Memory B cell (primary cell): ENCODE results near the gene CBLC.

Experiments
- ATAC-seq: fragments of 150-1000 bp; cut with Tn5 transposase; 2 replicates; pipeline ENCODE4 v1.10.0; 2021; ENCODE audit warnings: low read depth, mild to moderate bottlenecking, moderate library complexity
- DNase-seq, 2 donors: peaks; one replicate each; pipeline ENCODE4 v3.0.0; 2022; ENCODE audit warnings: low spot score in 2 of 2
- H3K27ac Mint-ChIP-seq: one replicate; pipeline ENCODE4 v1.8.0; 2022; ENCODE audit warnings: mild to moderate bottlenecking, moderate library complexity, mixed read lengths
- H3K27me3 Mint-ChIP-seq: one replicate; pipeline ENCODE4 v1.8.0; 2022; ENCODE audit warnings: mixed read lengths
- H3K36me3 Mint-ChIP-seq: one replicate; pipeline ENCODE4 v1.8.0; 2022; ENCODE audit warnings: mild to moderate bottlenecking, mixed read lengths
- H3K4me1 Mint-ChIP-seq: one replicate; pipeline ENCODE4 v1.8.0; 2022; ENCODE audit warnings: mixed read lengths
- H3K4me3 Mint-ChIP-seq: one replicate; pipeline ENCODE4 v1.8.0; 2022; ENCODE audit warnings: mild to moderate bottlenecking, moderate library complexity, mixed read lengths
- H3K9me3 Mint-ChIP-seq: one replicate; pipeline ENCODE4 v1.8.0; 2022; ENCODE audit warnings: mixed read lengths

The CBLC gene, protein sequence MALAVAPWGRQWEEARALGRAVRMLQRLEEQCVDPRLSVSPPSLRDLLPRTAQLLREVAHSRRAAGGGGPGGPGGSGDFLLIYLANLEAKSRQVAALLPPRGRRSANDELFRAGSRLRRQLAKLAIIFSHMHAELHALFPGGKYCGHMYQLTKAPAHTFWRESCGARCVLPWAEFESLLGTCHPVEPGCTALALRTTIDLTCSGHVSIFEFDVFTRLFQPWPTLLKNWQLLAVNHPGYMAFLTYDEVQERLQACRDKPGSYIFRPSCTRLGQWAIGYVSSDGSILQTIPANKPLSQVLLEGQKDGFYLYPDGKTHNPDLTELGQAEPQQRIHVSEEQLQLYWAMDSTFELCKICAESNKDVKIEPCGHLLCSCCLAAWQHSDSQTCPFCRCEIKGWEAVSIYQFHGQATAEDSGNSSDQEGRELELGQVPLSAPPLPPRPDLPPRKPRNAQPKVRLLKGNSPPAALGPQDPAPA

DNA sequence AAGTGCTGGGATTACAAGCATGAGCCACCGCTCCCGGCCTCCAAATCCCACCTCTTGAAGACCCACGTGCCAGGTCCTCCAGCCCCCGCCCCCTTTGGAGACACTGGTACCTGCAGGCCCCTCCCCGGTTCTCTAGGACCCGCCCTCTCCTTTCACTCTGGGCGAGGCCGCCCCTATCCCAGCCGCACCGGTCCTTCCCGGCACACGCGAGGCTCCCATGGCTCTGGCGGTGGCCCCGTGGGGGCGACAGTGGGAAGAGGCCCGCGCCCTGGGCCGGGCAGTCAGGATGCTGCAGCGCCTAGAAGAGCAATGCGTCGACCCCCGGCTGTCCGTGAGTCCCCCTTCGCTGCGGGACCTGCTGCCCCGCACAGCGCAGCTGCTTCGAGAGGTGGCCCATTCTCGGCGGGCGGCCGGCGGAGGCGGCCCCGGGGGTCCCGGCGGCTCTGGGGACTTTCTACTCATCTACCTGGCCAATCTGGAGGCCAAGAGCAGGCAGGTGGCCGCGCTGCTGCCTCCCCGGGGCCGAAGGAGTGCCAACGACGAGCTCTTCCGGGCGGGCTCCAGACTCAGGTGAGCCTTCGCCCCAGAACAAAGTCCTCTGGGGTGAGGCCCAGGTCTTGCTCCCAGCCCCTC lies at the start of gene CBLC:
CBLC (plus strand) TSS at position 176 of the 633 bp plus-strand sequence; CDS start at position 218, 42 bp downstream.
- Mint-ChIP-seq H3K4me1 (no peaks in the 10 kb centered on the region), H3K9me3 (no peaks in the 10 kb centered on the region), H3K36me3 (no peaks in the 10 kb centered on the region), H3K27ac (no peak within 1 kb of the TSS), H3K4me3 (no peak within 1 kb of the TSS), H3K27me3 (peaks cover 9% of the 10 kb centered on the region)
- DNase-seq (no peak), ATAC-seq (no peak)

DNA sequence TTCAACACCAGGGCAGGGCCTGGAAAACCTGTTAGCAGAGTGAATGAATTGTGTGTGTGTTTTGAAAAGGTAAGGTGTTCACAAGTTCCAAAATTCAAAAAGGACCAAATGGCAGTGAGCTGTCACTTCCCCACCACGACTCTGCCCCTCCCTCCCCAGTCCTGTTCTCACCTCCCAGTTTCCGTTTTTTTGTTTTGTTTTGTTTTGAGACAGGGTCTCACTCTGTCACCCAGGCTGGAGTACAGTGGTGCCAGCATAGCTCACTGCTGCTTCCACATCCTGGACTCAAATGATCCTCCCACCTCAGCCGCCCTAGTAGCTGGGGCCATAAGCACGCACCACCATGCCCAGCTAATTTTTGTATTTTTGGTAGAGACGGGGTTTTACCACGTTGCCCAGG lies 49.5 kb upstream of the CBLC start:
- ATAC-seq (no peak), DNase-seq (no peak)
- no peaks in the 10 kb centered on the region for H3K9me3 Mint-ChIP-seq
- no peak overlapping the region for H3K4me3 Mint-ChIP-seq
- H3K4me1 Mint-ChIP-seq = peaks cover 20% of the 10 kb centered on the region
- no peaks in the 10 kb centered on the region for H3K36me3 Mint-ChIP-seq
- H3K27ac Mint-ChIP-seq = no peak overlapping the region
- peaks cover 6% of the 10 kb centered on the region for H3K27me3 Mint-ChIP-seq

DNA sequence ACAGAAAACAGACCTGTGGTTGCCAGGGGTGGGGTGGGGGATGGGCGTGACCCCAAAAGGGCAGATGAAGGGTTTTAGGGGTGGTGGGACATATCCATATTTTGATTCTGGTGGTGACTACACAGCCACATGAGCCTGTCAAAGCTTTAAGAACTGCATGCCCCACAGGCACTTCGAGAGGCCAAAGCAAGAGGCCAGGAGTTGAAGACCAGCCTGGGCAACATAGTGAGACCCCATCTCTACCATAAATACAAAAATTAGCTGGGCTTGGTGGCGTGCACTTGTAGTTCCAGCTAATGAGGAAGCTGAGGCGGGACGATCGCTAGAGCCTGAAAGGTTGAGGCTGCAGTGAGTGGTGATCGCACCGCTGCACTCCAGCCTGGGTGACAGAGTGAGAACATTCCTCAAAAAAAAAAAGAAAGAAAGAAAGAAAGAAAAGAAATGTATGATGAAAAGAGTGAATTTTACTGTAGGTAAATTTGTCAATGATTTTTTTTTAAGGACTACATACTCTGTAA lies 48.1 kb upstream of the CBLC start:
- H3K9me3 Mint-ChIP-seq = no peaks in the 10 kb centered on the region
- H3K27ac Mint-ChIP-seq = no peak overlapping the region

DNA sequence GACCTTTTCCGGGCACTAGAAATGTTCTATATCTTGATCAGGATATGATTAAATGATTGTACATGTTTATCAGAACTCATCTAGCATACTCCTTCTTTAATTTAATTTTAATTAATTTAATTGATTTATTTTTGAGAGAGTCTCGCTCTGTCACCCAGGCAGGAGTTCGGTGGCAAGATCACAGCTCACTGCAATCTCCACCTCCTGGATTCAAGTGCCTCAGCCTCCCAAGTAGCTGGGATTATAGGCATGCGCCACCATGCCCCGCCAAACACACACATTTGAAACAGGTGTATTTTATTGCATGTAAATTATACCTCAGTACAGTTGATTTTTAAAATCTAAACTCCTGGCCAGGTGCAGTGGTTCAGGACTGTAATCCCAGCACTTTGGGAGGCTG lies 46.6 kb upstream of the CBLC start:
- H3K27me3 Mint-ChIP-seq = peaks cover 15% of the 10 kb centered on the region
- DNase-seq (no peak), ATAC-seq (no peak)
- H3K4me1 Mint-ChIP-seq = peaks cover 12% of the 10 kb centered on the region
- H3K27ac Mint-ChIP-seq = no peak overlapping the region
- H3K4me3 Mint-ChIP-seq = no peak overlapping the region
- H3K9me3 Mint-ChIP-seq = no peaks in the 10 kb centered on the region
- no peaks in the 10 kb centered on the region for H3K36me3 Mint-ChIP-seq

More for the DNA sequence above, 48.1 kb upstream of the CBLC start:
- no peaks in the 10 kb centered on the region for H3K36me3 Mint-ChIP-seq
- no peak overlapping the region for H3K4me3 Mint-ChIP-seq
- DNase-seq (no peak), ATAC-seq (peak; percentile 83)
- H3K4me1 Mint-ChIP-seq = peaks cover 11% of the 10 kb centered on the region
- peaks cover 10% of the 10 kb centered on the region for H3K27me3 Mint-ChIP-seq

DNA sequence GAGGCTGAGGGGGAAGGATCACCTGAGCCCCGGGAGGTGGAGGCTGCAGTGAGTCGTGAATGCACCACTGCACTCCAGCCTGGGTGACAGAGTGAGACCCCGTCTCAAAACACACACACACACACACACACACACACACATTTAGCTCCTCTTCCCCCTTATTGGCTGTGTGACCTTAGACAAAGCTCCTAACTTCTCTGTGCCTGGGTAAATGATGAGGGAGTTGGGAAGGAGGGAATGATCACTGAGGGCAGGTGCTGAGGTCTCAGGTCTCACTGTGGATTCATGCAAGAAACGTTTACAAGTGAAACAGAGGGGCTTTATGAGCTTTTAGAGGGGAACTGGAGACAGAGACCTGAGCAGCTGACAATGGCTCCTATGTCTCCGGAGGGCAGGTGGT lies 46.1 kb upstream of the CBLC start:
- no peak for ATAC-seq

DNA sequence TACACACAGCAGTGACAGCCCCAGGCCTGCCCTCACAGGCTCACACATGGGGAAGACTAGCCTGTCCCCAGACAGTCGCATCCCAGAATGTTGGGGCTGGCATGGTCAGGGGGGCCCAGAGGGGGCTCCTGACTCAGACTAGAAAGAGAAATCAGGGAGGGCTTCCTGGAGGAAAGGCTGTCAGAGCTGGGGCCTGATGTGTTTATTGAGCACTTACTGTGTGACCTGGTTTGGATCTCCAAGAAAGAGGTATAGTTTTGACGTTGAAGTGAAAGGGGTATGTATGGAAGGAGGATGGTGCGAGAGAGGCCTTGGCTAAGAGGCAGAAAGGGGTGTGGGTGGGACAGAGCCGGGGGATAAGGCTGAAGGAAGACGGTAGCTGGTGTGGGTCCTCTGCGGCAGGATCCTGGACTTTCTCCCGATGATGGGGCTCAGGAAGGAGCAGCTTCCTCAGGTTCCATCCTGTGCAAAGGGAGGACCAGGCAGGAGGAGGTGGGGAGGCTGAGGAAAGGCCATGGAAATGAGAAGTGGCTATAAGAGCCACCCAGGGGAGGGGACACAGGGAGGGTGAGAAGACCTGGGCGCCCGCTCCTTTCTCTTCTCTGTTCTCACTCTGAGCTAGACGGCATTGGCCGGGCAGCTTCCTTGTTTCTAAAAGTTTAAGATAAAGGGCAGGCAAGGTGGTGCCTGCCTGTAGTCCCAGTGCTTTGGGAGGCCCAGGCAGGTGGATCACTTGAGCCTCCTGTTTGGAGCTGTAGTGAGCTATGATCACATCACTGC lies 45.3 kb upstream of the CBLC start:
- no peak for DNase-seq
- Mint-ChIP-seq H3K4me1 (peaks cover 16% of the 10 kb centered on the region), H3K36me3 (no peaks in the 10 kb centered on the region), H3K27me3 (peaks cover 15% of the 10 kb centered on the region), H3K27ac (no peak overlapping the region), H3K9me3 (no peaks in the 10 kb centered on the region), H3K4me3 (no peak overlapping the region)
- no peak for ATAC-seq

More for the DNA sequence above, 46.1 kb upstream of the CBLC start:
- H3K9me3 Mint-ChIP-seq = no peaks in the 10 kb centered on the region
- no peak overlapping the region for H3K4me3 Mint-ChIP-seq
- H3K4me1 Mint-ChIP-seq = peaks cover 12% of the 10 kb centered on the region
- no peak for DNase-seq
- H3K27me3 Mint-ChIP-seq = peaks cover 15% of the 10 kb centered on the region
- H3K27ac Mint-ChIP-seq = no peak overlapping the region
- no peaks in the 10 kb centered on the region for H3K36me3 Mint-ChIP-seq

DNA sequence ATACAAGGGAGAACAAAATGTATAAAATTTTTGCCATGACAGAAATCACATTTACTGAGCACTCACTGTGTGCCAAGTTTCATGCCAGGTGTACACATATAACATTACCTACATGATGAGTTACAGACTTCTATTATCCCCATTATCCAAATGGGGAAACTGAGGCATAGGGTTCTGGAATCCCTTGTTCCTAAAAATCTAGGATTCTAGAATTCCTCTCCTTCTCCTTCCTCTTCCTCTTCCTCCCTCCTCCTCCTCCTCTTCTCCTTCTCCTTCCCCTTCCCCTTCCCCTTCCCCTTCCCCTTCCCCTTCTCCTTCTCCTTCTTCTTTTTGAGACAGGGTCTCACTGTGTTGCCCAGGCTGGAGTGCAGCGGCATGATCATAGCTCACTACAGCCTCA lies 43.3 kb upstream of the CBLC start:
- Mint-ChIP-seq H3K27me3 (peaks cover 17% of the 10 kb centered on the region), H3K27ac (no peak overlapping the region), H3K4me3 (no peak overlapping the region), H3K4me1 (peaks cover 11% of the 10 kb centered on the region), H3K9me3 (no peaks in the 10 kb centered on the region), H3K36me3 (no peaks in the 10 kb centered on the region)
- no peak for DNase-seq
- no peak for ATAC-seq

DNA sequence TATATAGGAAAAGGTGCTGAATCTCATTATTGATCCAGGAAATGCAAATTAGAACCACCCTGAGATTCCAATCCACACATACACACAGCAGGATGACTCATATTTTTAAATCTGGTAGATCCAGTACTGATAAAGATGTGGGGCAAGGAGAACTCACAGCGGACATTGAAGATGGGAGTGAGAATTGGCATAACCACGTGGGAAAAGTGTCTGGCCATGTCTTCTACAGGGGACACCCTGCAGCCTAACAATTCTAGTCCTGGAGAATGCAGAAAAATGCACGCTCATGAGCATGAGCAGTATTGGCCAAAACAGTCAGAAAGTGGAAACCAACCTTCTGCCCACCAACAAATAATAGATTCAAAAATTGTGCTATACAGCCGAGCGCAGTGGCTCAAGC lies 42.7 kb upstream of the CBLC start:
- Mint-ChIP-seq H3K4me1 (peaks cover 8% of the 10 kb centered on the region), H3K27me3 (peaks cover 16% of the 10 kb centered on the region), H3K9me3 (no peaks in the 10 kb centered on the region), H3K36me3 (no peaks in the 10 kb centered on the region), H3K27ac (no peak overlapping the region), H3K4me3 (no peak overlapping the region)
- DNase-seq (no peak), ATAC-seq (no peak)

DNA sequence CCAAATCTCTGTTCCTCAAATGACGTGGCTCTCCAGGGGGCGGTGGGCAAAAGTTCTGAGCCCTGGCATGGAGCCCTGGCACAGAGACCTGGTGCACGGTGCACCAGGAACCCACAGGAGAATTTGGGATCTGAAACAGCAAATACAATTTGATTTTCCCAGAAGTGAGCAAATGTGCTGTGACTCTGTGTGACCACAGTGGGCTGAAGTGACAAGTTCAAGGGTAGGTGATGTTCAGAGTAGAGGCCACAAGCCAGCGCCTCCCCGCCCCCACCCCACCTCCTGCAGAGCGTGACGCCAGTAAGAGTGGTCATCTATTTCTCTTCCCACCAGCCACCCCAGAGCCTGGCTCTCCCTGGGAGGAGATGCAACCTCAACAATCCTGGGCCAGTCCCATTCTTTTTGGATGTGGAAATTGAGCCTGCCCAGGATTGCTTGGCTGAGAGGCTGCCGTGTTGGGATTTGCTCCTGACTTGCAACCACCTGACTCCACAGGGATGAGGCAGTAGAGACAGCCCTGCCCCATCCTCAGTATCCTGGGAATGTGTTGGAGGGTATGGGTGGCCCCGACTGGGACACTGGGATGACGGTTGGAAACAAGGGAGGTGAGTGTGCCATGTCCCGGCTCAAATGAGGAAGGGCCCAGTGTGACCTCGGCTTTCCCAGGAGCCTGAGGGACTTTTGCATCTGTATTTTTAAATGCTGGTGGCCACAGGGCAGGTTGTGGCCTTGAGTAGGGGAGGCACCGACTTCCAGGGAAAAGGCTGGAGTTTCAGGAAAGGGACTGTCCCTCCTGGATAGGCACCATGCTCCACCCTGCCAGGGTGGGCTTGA lies 40.2 kb upstream of the CBLC start:
- no peaks in the 10 kb centered on the region for H3K9me3 Mint-ChIP-seq
- no peaks in the 10 kb centered on the region for H3K36me3 Mint-ChIP-seq
- ATAC-seq (no peak), DNase-seq (no peak)
- peaks cover 11% of the 10 kb centered on the region for H3K27me3 Mint-ChIP-seq
- no peak overlapping the region for H3K4me3 Mint-ChIP-seq
- H3K4me1 Mint-ChIP-seq = peaks cover 8% of the 10 kb centered on the region
- H3K27ac Mint-ChIP-seq = no peak overlapping the region

DNA sequence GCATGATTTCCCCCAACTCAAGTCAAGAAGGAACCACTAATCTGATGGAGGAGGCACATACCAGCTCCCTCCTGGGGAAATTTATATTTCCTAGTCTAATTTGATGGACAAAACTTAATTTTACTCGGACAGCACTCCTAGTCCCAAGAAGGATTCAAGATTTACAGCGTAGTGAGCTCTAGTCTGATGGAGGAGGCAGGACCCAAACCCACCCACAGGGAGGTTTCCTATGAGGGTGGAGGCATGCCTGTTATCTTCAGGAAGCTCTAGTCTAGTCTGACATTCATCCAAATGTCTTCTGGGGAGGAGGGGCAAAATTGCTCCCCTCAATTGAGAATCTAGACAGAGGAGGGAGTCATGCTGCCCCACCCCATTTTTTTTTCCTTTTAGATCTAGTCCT lies 39.6 kb upstream of the CBLC start:
- DNase-seq = no peak
- Mint-ChIP-seq H3K36me3 (no peaks in the 10 kb centered on the region), H3K4me1 (peaks cover 8% of the 10 kb centered on the region), H3K4me3 (no peak overlapping the region), H3K9me3 (no peaks in the 10 kb centered on the region), H3K27me3 (peaks cover 11% of the 10 kb centered on the region), H3K27ac (no peak overlapping the region)
- ATAC-seq = no peak

DNA sequence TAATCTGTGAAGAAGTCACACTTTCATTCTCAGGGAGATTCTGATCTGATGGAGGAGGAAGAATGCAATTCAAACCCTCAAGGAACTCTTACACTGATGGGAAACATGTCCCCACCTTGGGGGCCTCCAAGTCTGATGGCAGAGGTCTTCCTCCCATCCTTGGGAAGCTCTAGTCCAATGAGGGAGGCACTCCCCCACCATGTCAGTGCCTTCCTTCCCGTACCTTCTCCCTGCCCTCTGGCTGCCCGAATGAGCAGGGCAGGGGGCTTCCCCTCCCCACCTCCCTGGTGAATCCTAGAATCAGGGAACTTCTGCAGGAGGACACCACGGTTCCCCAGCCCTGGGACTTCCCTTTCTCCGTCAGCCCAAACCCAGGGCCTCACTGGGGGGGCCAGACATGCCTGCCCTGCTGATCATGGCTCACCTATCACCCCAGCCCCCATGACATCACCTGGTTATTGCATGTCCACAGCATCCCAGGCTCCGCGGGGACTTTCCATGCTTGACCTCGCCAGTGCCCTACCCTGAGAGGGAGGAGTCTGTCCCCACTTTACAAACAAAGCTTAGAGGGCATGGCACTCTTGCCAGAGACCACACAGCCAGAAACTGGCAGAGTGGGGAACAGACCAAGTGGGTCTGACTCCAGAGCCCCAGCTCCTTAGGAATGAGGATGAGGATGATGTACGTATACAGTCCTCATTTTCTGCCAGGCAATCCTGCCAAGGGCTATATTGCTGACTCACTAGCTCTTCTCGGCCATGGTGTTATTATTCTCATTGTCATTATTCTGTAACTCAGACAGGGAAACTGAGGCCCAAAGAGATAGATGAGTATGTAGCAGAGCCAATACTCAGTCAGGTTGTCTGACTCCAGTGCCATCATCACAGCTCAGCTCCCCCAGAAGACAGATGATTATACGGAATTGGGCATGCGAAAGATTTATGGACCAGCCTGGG lies 38.8 kb upstream of the CBLC start:
- ATAC-seq (no peak), DNase-seq (no peak)
- H3K4me3 Mint-ChIP-seq = no peak overlapping the region
- H3K27ac Mint-ChIP-seq = peak overlapping the region; percentile 31
- no peaks in the 10 kb centered on the region for H3K36me3 Mint-ChIP-seq
- H3K27me3 Mint-ChIP-seq = peaks cover 8% of the 10 kb centered on the region
- no peaks in the 10 kb centered on the region for H3K9me3 Mint-ChIP-seq
- H3K4me1 Mint-ChIP-seq = peaks cover 8% of the 10 kb centered on the region

DNA sequence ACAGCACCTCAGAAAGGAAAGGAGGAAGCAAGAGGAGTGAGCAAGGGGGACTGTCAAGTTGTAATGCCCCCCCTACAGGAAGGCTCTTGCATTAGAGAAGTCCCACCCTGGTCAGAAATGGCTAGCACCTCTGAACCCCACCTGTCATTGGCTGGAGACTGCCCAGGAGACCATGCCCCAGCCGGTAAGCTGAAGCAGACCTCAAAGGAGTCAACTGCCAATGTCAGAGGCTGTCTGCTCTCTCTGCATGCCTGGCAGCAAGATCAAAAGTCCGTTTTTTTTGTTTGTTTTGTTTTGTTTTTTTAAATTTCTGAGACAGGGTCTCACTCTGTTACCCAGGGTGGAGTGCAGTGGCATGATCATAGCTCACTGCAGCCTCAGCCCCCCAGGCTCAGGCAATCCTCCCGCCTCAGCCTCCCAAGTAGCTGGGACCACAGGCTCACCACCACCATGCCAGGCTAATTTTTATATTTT lies 37.3 kb upstream of the CBLC start:
- Mint-ChIP-seq H3K36me3 (no peaks in the 10 kb centered on the region), H3K27ac (no peak overlapping the region), H3K27me3 (peaks cover 2% of the 10 kb centered on the region), H3K9me3 (no peaks in the 10 kb centered on the region), H3K4me1 (peaks cover 7% of the 10 kb centered on the region), H3K4me3 (no peak overlapping the region)
- DNase-seq = no peak
- peak; percentile 39 for ATAC-seq
